CD4-positive, alpha-beta T cell treated with Interleukin-17A for 4 hours (primary cell): Measurements from ENCODE around the gene S100A2.

Experiments
- DNase-seq: peaks from one replicate; pipeline ENCODE4 v3.0.0-alpha.2; 2020; ENCODE audit warnings: mixed read lengths

S100A2 gene

GRCh38 chr1:153565529-153566374, at the start of gene S100A2:
Gene S100A2, minus strand, starts transcription at chr1:153565844. Its CDS starts 1,967 bp downstream, at chr1:153563877.
- DNase-seq, result peak; percentile 71

GRCh38 chr1:153615406-153615805, 49.8 kb upstream of the S100A2 start:
- no peak for DNase-seq

GRCh38 chr1:153614906-153615305, 49.3 kb upstream of the S100A2 start:
- DNase-seq, result no peak

- DNase-seq, result no peak
These were observed 48.7 kb upstream of the S100A2 start for GRCh38 chr1:153614189-153614900.

- DNase-seq, result no peak
These were observed 47.8 kb upstream of the S100A2 start for GRCh38 chr1:153613406-153613805.

- no peak for DNase-seq
These were observed 47.2 kb upstream of the S100A2 start, which contains the start of gene S100A16 for GRCh38 chr1:153612755-153613331. Gene S100A16, minus strand, starts transcription at chr1:153613137. Its CDS starts 4,986 bp downstream, at chr1:153608151.

GRCh38 chr1:153612111-153612754, 46.6 kb upstream of the S100A2 start:
- no peak for DNase-seq

- DNase-seq, result no peak
These were observed 45.7 kb upstream of the S100A2 start for GRCh38 chr1:153611356-153611755.

GRCh38 chr1:153610811-153611301, 45.2 kb upstream of the S100A2 start:
- DNase-seq, result no peak

- no peak for DNase-seq
These were observed 44.7 kb upstream of the S100A2 start for GRCh38 chr1:153610334-153610733.

GRCh38 chr1:153609585-153609907, 43.9 kb upstream of the S100A2 start:
- DNase-seq, result no peak

GRCh38 chr1:153608742-153609584, 43.3 kb upstream of the S100A2 start:
- no peak for DNase-seq

GRCh38 chr1:153608089-153608682, 42.5 kb upstream of the S100A2 start:
- DNase-seq, result no peak

- no peak for DNase-seq
These were observed 41.7 kb upstream of the S100A2 start for GRCh38 chr1:153607381-153607780.

- no peak for DNase-seq
These were observed 40.5 kb upstream of the S100A2 start for GRCh38 chr1:153606194-153606593.

GRCh38 chr1:153602749-153603148, 37.1 kb upstream of the S100A2 start:
- no peak for DNase-seq

- no peak for DNase-seq
These were observed 34.2 kb upstream of the S100A2 start for GRCh38 chr1:153599847-153600246.

GRCh38 chr1:153598309-153599172, 32.9 kb upstream of the S100A2 start:
- DNase-seq, result peak; percentile 6

GRCh38 chr1:153597206-153597605, 31.6 kb upstream of the S100A2 start:
- DNase-seq, result no peak

- no peak for DNase-seq
These were observed 27.1 kb upstream of the S100A2 start for GRCh38 chr1:153592748-153593147.

GRCh38 chr1:153588482-153588881, 22.8 kb upstream of the S100A2 start:
- no peak for DNase-seq
